ENCODE measurements around the gene PHF13. TPM values are rescaled to one million over a fixed set of nuclear protein-coding genes. Genes with fewer than 3 reads are reported as not detected.
A peak's percentile ranks its signal among the peaks of the same experiment; 100 is the strongest.

The PHF13 gene
- total and polyA plus RNA-seq, 9 of the 15 experiments (the other 6 are each of a cell fraction or from before 2014, with no cell fraction given) = 1.8 to 36.1 (median 11.7) TPM

GRCh38 chr1:6624710-6625583 lies 11.4 kb downstream of the PHF13 start, which contains the start of gene THAP3 (continued):
- TF ChIP-seq MYC (IDR thresholded peaks at IDR 0.05; ENCODE audit: low read depth, low read length) (peak; percentile 50), MYC (CRISPR knock-in tag; IDR thresholded peaks at IDR 0.05; ENCODE audit: borderline replicate concordance, low read depth) (no peak), HDAC1 (IDR thresholded peaks at IDR 0.05) (peak in 1 of 2 experiments; percentile 67; a peak in 1 of 4 replicates), EHMT2 (IDR thresholded peaks at IDR 0.05) (peak; percentile 59; the same call in 1 of the 2 replicates), RBBP5 (IDR thresholded peaks at IDR 0.05; ENCODE audit: borderline replicate concordance, insufficient read depth, low read length, poor library complexity, severe bottlenecking) (peak; percentile 68), ARID2 (IDR thresholded peaks at IDR 0.05) (no peak), KAT7 (CRISPR knock-in tag; IDR thresholded peaks at IDR 0.05; ENCODE audit: borderline replicate concordance) (0 out of 2 replicates have a peak, but pooled peaks have one; percentile 23), SRF (CRISPR knock-in tag; IDR thresholded peaks at IDR 0.05) (peak in 1 of 2 experiments; percentile 73; a peak in 2 of 4 replicates), FIP1L1 (IDR thresholded peaks at IDR 0.05; ENCODE audit: low read depth, low read length, poor library complexity, severe bottlenecking) (peak; percentile 73), HDAC2 (IDR thresholded peaks at IDR 0.05) (0 out of 2 replicates have a peak, but pooled peaks have one; percentile 65), REST (IDR thresholded peaks at IDR 0.05; ENCODE audit: borderline replicate concordance) (no peak), REST (CRISPR knock-in tag; IDR thresholded peaks at IDR 0.05; ENCODE audit: low read depth) (no peak), TEAD1 (CRISPR knock-in tag; IDR thresholded peaks at IDR 0.05) (peak in 1 of 2 experiments; percentile 45; a peak in 2 of 4 replicates), TGIF2 (CRISPR knock-in tag; IDR thresholded peaks at IDR 0.05) (peak; percentile 78; the same call in 1 of the 2 replicates), ZBTB9 (CRISPR knock-in tag; IDR thresholded peaks at IDR 0.05) (peak; percentile 25; the same call in 1 of the 2 replicates), HMGN3 (IDR thresholded peaks at IDR 0.05; ENCODE audit: borderline replicate concordance, extremely low read depth, insufficient read length, low read depth, low read length) (peak; percentile 32), CTBP1 (IDR thresholded peaks at IDR 0.05; ENCODE audit: borderline replicate concordance) (peak; percentile 58; the same call in 1 of the 2 replicates), NBN (IDR thresholded peaks at IDR 0.05; ENCODE audit: low read depth) (peak; percentile 73; the same call in 1 of the 2 replicates)

All from K562 (cell line).